HepG2 (cell line): ENCODE measurements around the gene ZNRF3. TPM values are rescaled to one million over a fixed set of nuclear protein-coding genes. Genes with fewer than 3 reads are reported as not detected.

Source experiments
- DDIT3 ChIP-seq: sonication (generic); formaldehyde crosslinking; IDR thresholded peaks from 2 replicates; pipeline ENCODE4 v1.4.0; 2020; ENCODE audit warnings: mild to moderate bottlenecking, missing genetic modification reagents
- HDAC1 ChIP-seq: sonication (generic); formaldehyde crosslinking; IDR thresholded peaks from 2 replicates; pipeline ENCODE4 v1.5.1; 2020; ENCODE audit warnings: mild to moderate bottlenecking, missing genetic modification reagents
- ISX ChIP-seq: sonication (generic); formaldehyde crosslinking; conservative IDR thresholded peaks from 2 replicates; pipeline ENCODE4 v1.5.0; 2020; ENCODE audit warnings: missing genetic modification reagents
- KDM4B ChIP-seq: sonication (generic); formaldehyde crosslinking; IDR thresholded peaks from 2 replicates; pipeline ENCODE4 v1.4.0; 2020; ENCODE audit warnings: missing genetic modification reagents
- MED13 ChIP-seq: sonication (generic); formaldehyde crosslinking; IDR thresholded peaks from 2 replicates; pipeline ENCODE4 v1.5.0; 2020; ENCODE audit warnings: missing genetic modification reagents
- PAX8 ChIP-seq: sonication (generic); formaldehyde crosslinking; IDR thresholded peaks from 2 replicates; pipeline ENCODE4 v1.8.0; 2022; ENCODE audit warnings: mild to moderate bottlenecking, missing genetic modification reagents, borderline replicate concordance
- PITX1 ChIP-seq: sonication (generic); formaldehyde crosslinking; IDR thresholded peaks from 2 replicates; pipeline ENCODE4 v1.5.1; 2020; ENCODE audit warnings: mild to moderate bottlenecking, missing genetic modification reagents
- RFX1 ChIP-seq: fragments of 450-650 bp; IDR thresholded peaks from 2 replicates; pipeline ENCODE4 v1.6.1; 2017
- SMARCC2 ChIP-seq: fragments of 450-650 bp; IDR thresholded peaks from 2 replicates; pipeline ENCODE4 v1.6.1; 2017; ENCODE audit warnings: antibody characterized with exemption, mild to moderate bottlenecking
- SOX5 ChIP-seq: IDR thresholded peaks from 2 replicates; pipeline ENCODE4 v1.6.1; 2016; ENCODE audit warnings: borderline replicate concordance
- ZBTB38 ChIP-seq: sonication (generic); formaldehyde crosslinking; IDR thresholded peaks from 2 replicates; pipeline ENCODE4 v1.5.1; 2020; ENCODE audit warnings: mild to moderate bottlenecking, missing genetic modification reagents
- ZKSCAN5 ChIP-seq: sonication (generic); formaldehyde crosslinking; IDR thresholded peaks from 2 replicates; pipeline ENCODE4 v1.5.1; 2020; ENCODE audit warnings: mild to moderate bottlenecking, missing genetic modification reagents
- ZNF253 ChIP-seq: sonication (generic); formaldehyde crosslinking; IDR thresholded peaks from 2 replicates; pipeline ENCODE4 v1.8.0; 2022; ENCODE audit warnings: mild to moderate bottlenecking, missing genetic modification reagents, borderline replicate concordance
- ZNF263 ChIP-seq: sonication (generic); formaldehyde crosslinking; IDR thresholded peaks from 2 replicates; pipeline ENCODE4 v1.4.0; 2020; ENCODE audit warnings: missing genetic modification reagents
- ZNF280D ChIP-seq: sonication (generic); formaldehyde crosslinking; IDR thresholded peaks from 2 replicates; pipeline ENCODE4 v1.5.1; 2020; ENCODE audit warnings: mild to moderate bottlenecking, missing genetic modification reagents
- ZNF446 ChIP-seq: sonication (generic); formaldehyde crosslinking; IDR thresholded peaks from 2 replicates; pipeline ENCODE4 v1.5.0; 2020; ENCODE audit warnings: mild to moderate bottlenecking, missing genetic modification reagents
- ZNF496 ChIP-seq: sonication (generic); formaldehyde crosslinking; IDR thresholded peaks from 2 replicates; pipeline ENCODE4 v1.8.1; 2023; ENCODE audit warnings: mild to moderate bottlenecking, moderate library complexity, missing genetic modification reagents; ENCODE audit not compliant: insufficient replicate concordance
- ZNF503 ChIP-seq: sonication (generic); formaldehyde crosslinking; IDR thresholded peaks from 2 replicates; pipeline ENCODE4 v1.4.0; 2020; ENCODE audit warnings: missing genetic modification reagents
- ZNF597 ChIP-seq: sonication (generic); formaldehyde crosslinking; IDR thresholded peaks from 2 replicates; pipeline ENCODE4 v1.5.0; 2020; ENCODE audit warnings: missing genetic modification reagents
- polyA plus RNA-seq, 8 experiments: library from polyadenylated mRNA; depleted of rRNA in 3 of 8; stranded (reverse) in 7 of 8; unstranded in 1 of 8; fragments of >200 nt; fragmentation: Illumina TruSeq in 4 of 8; extraction: Trizol in 4 of 8; gene quantifications; 2 replicates each; pipeline versions ENCODE4 v1.2.1 to v1.2.3, GENCODE V29; 2011 to 2016; ENCODE audit warnings: low read depth in 4 of 8, missing spikeins in 1 of 8, mixed read lengths in 1 of 8; ENCODE audit not compliant: insufficient read depth in 1 of 8
- total RNA-seq, 5 experiments: library from RNA; depleted of rRNA; stranded (reverse); fragments of >200 nt; fragmentation: Illumina TruSeq; extraction: Trizol; gene quantifications; 2 replicates each; pipeline ENCODE4 v1.2.3, GENCODE V29; 2016; ENCODE audit warnings: low read depth in 1 of 5
- TF ChIP-seq, protein P1 (sequence below): sonication (generic); formaldehyde crosslinking; IDR thresholded peaks from 2 replicates; pipeline ENCODE4 v1.5.0; 2020; ENCODE audit warnings: mild to moderate bottlenecking, missing genetic modification reagents, borderline replicate concordance

Gene ZNRF3
- total and polyA plus RNA-seq, 2 of the 13 experiments (the other 11 are each of a cell fraction or from before 2014, with no cell fraction given) = 20.3 to 36.7 TPM

- TF ChIP-seq SOX5 (CRISPR knock-in tag) (peak; percentile 81; the same call in 1 of the 2 replicates), HDAC1 (CRISPR knock-in tag) (peak; percentile 52), ZBTB38 (no peak), KDM4B (CRISPR knock-in tag) (no peak), ZNF597 (no peak), RFX1 (no peak), ZNF253 (CRISPR knock-in tag) (no peak), PITX1 (CRISPR knock-in tag) (peak; percentile 100), ZNF503 (peak; percentile 84; the same call in 1 of the 2 replicates), SMARCC2 (no peak), ZKSCAN5 (no peak), MED13 (CRISPR knock-in tag) (no peak), DDIT3 (no peak), ZNF446 (CRISPR knock-in tag) (no peak), PAX8 (no peak), ZNF280D (CRISPR knock-in tag) (peak; percentile 67; the same call in 1 of the 2 replicates), ISX (CRISPR knock-in tag) (no peak), ZNF496 (CRISPR knock-in tag) (no peak), ZNF263 (CRISPR knock-in tag) (peak; percentile 83)
- TF ChIP-seq, protein P1, sequence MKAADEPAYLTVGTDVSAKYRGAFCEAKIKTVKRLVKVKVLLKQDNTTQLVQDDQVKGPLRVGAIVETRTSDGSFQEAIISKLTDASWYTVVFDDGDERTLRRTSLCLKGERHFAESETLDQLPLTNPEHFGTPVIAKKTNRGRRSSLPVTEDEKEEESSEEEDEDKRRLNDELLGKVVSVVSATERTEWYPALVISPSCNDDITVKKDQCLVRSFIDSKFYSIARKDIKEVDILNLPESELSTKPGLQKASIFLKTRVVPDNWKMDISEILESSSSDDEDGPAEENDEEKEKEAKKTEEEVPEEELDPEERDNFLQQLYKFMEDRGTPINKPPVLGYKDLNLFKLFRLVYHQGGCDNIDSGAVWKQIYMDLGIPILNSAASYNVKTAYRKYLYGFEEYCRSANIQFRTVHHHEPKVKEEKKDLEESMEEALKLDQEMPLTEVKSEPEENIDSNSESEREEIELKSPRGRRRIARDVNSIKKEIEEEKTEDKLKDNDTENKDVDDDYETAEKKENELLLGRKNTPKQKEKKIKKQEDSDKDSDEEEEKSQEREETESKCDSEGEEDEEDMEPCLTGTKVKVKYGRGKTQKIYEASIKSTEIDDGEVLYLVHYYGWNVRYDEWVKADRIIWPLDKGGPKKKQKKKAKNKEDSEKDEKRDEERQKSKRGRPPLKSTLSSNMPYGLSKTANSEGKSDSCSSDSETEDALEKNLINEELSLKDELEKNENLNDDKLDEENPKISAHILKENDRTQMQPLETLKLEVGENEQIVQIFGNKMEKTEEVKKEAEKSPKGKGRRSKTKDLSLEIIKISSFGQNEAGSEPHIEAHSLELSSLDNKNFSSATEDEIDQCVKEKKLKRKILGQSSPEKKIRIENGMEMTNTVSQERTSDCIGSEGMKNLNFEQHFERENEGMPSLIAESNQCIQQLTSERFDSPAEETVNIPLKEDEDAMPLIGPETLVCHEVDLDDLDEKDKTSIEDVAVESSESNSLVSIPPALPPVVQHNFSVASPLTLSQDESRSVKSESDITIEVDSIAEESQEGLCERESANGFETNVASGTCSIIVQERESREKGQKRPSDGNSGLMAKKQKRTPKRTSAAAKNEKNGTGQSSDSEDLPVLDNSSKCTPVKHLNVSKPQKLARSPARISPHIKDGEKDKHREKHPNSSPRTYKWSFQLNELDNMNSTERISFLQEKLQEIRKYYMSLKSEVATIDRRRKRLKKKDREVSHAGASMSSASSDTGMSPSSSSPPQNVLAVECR (CRISPR knock-in tag) = peak; percentile 53; the same call in 1 of the 2 replicates
Observed at GRCh38 chr22:28981818-28982499, 98.6 kb downstream of the ZNRF3 start (continued).
